HL-60 (cell line): ENCODE measurements around the gene SAMHD1.

Experiments used
- DNase-seq, 2 experiments: peaks; one replicate each; pipeline ENCODE4 v3.0.0-alpha.2; 2010 to 2020; ENCODE audit warnings: low read depth in 1 of 2, low spot score in 1 of 2
- H3K27ac ChIP-seq: fragments of 250-450 bp; sonication (Bioruptor Pico); replicated peaks from 2 replicates; pipeline ENCODE4 v1.5.1; 2020; ENCODE audit warnings: mild to moderate bottlenecking, moderate library complexity
- H3K27me3 ChIP-seq: fragments of 250-450 bp; sonication (Bioruptor Pico); 2 replicates; pipeline ENCODE4 v1.5.1; 2021; ENCODE audit warnings: mild to moderate bottlenecking, moderate library complexity; ENCODE audit not compliant: insufficient read depth, poor library complexity, severe bottlenecking
- H3K4me3 ChIP-seq: replicated peaks from 2 replicates; pipeline ENCODE4 v1.5.1; 2011; ENCODE audit warnings: mild to moderate bottlenecking, control low read depth, low read length; ENCODE audit not compliant: insufficient read depth
- CTCF ChIP-seq: IDR thresholded peaks from one replicate; pipeline ENCODE4 v1.5.1; 2011; ENCODE audit warnings: low read length, control low read depth, inconsistent platforms; ENCODE audit not compliant: insufficient read depth
- GABPA ChIP-seq: IDR thresholded peaks from 2 replicates; pipeline ENCODE4 v1.6.1; 2012; ENCODE audit warnings: low read depth
- POLR2AphosphoS5 ChIP-seq: IDR thresholded peaks from 2 replicates; pipeline ENCODE4 v1.6.1; 2012; ENCODE audit warnings: low read depth
- REST ChIP-seq: IDR thresholded peaks from 2 replicates; pipeline ENCODE4 v1.6.1; 2012; ENCODE audit warnings: low read depth; ENCODE audit not compliant: insufficient replicate concordance
- SPI1 ChIP-seq: IDR thresholded peaks from 2 replicates; pipeline ENCODE4 v1.6.1; 2012; ENCODE audit warnings: low read depth, mild to moderate bottlenecking, borderline replicate concordance

Gene SAMHD1

GRCh38 chr20:36984257-36984638 is 32.7 kb upstream of the SAMHD1 start:
- Histone ChIP-seq H3K4me3 (no peak overlapping the region), H3K27ac (no peak overlapping the region), H3K27me3 (no peaks in the 10 kb centered on the region)
- DNase-seq, result no peak
- TF ChIP-seq SPI1, result no peak
- TF ChIP-seq GABPA, result no peak
- TF ChIP-seq REST, result no peak
- TF ChIP-seq CTCF, result no peak
- no peak for TF ChIP-seq POLR2AphosphoS5

GRCh38 chr20:36975099-36975818 is 23.8 kb upstream of the SAMHD1 start:
- no peak overlapping the region for H3K4me3 ChIP-seq
- TF ChIP-seq POLR2AphosphoS5 (no peak), SPI1 (no peak), REST (no peak)
- H3K27me3 ChIP-seq, result no peaks in the 10 kb centered on the region
- no peak for DNase-seq
- H3K27ac ChIP-seq, result no peak overlapping the region

GRCh38 chr20:36974660-36975059 is 23.2 kb upstream of the SAMHD1 start:
- TF ChIP-seq POLR2AphosphoS5, result no peak
- TF ChIP-seq GABPA, result no peak
- TF ChIP-seq REST, result no peak
- TF ChIP-seq SPI1, result no peak
- TF ChIP-seq CTCF, result no peak
- no peak overlapping the region for H3K27ac ChIP-seq
- no peak for DNase-seq
- H3K4me3 ChIP-seq, result no peak overlapping the region
- no peaks in the 10 kb centered on the region for H3K27me3 ChIP-seq
